ENCODE data around the gene ZNF749.

ZNF749 gene

GRCh38 chr19:57435062-57435978 is at the start of gene ZNF749:
Gene ZNF749 (plus strand): TSS chr19:57435325. CDS start chr19:57435579, 254 bp downstream.
- peak; percentile 96 for DNase-seq

- no peak for DNase-seq
Observed at GRCh38 chr19:57389194-57389729, 45.9 kb upstream of the ZNF749 start.

- DNase-seq, result peak; percentile 94
Observed at GRCh38 chr19:57389730-57390598, 45.2 kb upstream of the ZNF749 start, which contains the start of gene ZNF548. Gene ZNF548 (plus strand): TSS chr19:57389854. CDS start chr19:57390100, 246 bp downstream.

GRCh38 chr19:57395710-57396109 is 39.4 kb upstream of the ZNF749 start:
- DNase-seq, result no peak

GRCh38 chr19:57398868-57399267 is 36.3 kb upstream of the ZNF749 start:
- no peak for DNase-seq

GRCh38 chr19:57403737-57404563 is 31.2 kb upstream of the ZNF749 start:
- DNase-seq, result no peak

- peak; percentile 41 for DNase-seq
Observed at GRCh38 chr19:57406516-57407123, 28.5 kb upstream of the ZNF749 start.

GRCh38 chr19:57410877-57411671 is 24.1 kb upstream of the ZNF749 start, which contains the start of gene ZNF17:
Gene ZNF17 (plus strand): TSS chr19:57411161. CDS start chr19:57413616, 2,455 bp downstream.
- DNase-seq, result peak; percentile 74

- no peak for DNase-seq
Observed at GRCh38 chr19:57419439-57419838, 15.7 kb upstream of the ZNF749 start.

- DNase-seq, result no peak
Observed at GRCh38 chr19:57421037-57421436, 14.1 kb upstream of the ZNF749 start.

- DNase-seq, result no peak
Observed at GRCh38 chr19:57434386-57435061, 601 bp upstream of the ZNF749 start.

- DNase-seq, result no peak
Observed at GRCh38 chr19:57436417-57436816, 1.3 kb downstream of the ZNF749 start.

- DNase-seq, result no peak
Observed at GRCh38 chr19:57437931-57438330, 2.8 kb downstream of the ZNF749 start.

GRCh38 chr19:57438925-57439324 is 3.8 kb downstream of the ZNF749 start:
- no peak for DNase-seq

GRCh38 chr19:57441979-57442752 is 7.0 kb downstream of the ZNF749 start:
- DNase-seq, result no peak

- DNase-seq, result no peak
Observed at GRCh38 chr19:57443121-57443696, 8.1 kb downstream of the ZNF749 start.

- no peak for DNase-seq
Observed at GRCh38 chr19:57452307-57452706, 17.2 kb downstream of the ZNF749 start.

GRCh38 chr19:57465680-57466381 is 30.7 kb downstream of the ZNF749 start:
- no peak for DNase-seq

Data from NCI-H524 treated with DMSO at 0.1 percent for 48 hours (cell line).